NK-92 (cell line): ENCODE results near the gene CLEC16A.
"Not testable (repeated sequence)": the region's sequence is repeated elsewhere in the genome, so short reads cannot be mapped to it uniquely, and the experiment has no call there.

ENCODE experiments used
- DNase-seq: peaks from one replicate; lab custom pipeline; 2025; ENCODE audit not compliant: unreplicated experiment; lab: John Stamatoyannopoulos, UW

The CLEC16A gene

DNA sequence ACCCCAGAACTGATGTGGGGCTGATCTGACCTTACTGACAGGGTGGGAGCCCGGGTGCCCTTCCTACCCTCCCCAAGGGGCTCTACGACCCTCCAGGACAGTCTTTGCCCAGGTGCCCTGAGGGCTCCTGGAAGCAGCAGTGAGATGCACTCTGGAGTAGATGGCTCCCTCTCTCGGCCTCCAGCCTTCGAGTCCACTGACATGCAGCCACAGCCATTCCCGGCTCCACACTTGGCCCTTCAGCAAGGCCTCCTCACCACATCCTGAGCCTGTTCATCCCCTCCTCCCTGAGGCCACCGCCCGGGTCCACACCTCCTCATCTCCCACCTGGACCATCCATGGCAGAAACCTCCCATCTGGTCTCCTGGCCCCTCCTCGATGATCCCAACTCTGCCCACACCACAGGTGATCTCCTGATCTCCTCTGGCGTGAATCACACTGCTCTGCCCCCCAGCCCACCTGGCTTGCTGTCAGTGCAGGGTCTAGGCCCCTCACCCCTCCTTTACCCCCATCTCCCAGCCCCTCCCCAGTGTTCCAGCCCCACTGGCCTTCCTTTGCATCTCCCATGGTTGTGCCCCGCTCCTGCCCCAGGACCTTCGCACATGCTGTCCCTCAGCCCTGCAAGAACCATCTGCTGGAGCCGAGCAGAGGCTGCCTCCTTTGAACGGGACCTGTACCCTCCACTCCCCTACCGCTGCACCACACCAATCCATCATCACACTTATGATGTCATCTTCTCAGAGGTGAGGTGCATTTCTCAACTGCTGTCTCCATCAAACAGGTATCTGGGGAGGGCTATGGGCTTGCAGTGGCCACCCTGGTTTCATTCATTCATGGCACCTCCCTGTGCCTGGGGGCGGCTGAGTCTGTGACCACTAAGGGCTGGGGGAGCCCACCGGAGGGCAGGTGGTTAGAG lies 267.0 kb downstream of the CLEC16A start:
- no peak for DNase-seq

DNA sequence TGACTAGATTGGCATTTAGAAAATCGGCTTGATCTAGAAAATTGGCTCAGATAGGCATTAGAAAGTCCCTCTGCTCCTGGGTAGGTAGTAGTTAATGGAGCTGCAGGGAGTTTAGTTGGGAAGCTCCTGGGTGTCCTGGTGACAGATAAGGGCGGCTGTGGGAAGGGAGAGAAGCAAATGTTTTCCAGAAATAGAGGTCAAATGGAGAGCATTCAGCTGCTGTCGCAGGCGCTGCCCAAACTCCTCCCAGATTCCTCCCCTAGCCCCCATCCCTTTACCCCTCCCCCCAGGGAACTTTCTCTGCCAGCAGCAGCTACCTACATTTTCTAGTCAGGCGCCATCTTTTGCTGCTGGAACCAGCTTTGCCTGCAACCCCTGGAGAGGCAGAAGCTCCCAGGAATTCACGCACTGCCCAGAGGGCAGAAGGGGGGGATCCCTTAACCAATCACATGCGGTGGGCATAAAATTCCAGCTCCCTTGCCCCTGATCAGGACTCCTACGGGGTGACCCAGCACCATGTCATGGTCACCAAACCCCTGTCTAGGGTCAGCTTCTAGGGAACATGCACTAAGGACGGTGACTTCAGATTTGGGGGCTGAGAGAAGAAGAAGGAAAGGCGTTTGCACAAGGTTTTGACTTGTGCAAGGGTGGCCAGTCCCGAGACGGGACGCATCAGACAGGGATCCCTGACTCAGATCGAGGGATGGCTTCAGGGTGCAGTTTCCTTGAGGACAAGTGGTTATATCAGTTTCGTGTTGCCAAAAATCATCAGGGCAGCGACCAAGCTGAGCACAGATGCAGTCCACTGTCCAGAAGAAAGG lies 267.8 kb downstream of the CLEC16A start:
- DNase-seq, result no peak

DNA sequence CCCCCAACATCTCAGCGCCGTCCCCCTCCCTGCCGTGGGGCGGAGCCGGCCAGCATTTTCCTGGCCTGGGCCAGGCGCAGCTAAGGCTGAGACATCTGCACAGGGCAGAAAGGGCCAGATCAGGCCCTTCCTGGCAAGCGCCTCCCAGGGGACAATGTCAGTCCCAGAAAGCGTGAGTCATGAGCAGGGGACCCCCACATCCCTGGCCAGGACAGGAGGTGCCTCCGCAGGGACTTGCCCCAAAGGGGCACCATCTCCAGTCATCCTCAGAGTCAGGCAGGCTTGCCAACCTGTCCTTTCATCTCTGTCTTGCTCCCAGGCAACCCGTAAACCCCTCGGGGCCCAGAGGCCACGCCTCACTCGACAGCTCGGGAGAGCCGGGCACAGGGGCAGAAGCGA lies 268.4 kb downstream of the CLEC16A start:
- no peak for DNase-seq

DNA sequence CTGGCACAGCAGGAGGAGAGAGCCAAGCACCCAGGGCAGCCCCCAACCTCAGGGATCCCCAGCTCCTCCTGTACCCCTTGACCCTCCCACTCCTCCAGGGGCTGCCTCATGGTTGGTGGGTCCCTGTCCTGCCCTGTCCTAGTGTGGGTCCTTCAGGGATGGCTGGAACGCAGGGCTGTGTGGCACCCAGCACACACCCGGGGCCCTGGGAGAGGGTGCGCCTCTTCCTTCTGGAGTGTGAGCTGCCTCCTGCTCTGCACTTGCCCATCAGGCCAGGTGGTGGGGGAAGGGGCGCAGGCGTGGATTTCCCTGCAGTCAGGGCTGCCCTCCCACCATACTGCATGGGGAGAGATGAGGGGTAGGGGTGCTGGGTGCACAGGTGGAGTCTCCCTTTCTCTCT lies 269.0 kb downstream of the CLEC16A start:
- DNase-seq, result no peak

DNA sequence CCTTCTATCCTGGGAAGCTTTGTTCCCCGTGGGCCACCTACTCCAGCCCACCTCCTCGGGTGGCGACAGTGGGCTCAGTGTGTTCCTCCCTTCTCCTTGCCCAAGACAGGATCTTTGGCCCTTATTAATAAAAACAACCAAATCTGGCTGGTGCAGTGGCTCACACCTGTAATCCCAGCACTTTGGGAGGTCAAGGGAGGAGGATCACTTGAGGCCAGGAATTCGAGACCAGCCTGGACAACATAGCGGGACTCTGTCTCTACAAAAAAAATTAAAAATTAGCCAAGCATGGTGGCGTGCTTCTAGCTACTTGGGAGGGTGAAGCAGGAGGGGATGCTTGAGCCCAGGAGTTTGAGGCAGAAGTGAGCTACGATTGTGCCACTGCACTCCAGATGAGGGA lies 269.4 kb downstream of the CLEC16A start:
- no peak for DNase-seq

DNA sequence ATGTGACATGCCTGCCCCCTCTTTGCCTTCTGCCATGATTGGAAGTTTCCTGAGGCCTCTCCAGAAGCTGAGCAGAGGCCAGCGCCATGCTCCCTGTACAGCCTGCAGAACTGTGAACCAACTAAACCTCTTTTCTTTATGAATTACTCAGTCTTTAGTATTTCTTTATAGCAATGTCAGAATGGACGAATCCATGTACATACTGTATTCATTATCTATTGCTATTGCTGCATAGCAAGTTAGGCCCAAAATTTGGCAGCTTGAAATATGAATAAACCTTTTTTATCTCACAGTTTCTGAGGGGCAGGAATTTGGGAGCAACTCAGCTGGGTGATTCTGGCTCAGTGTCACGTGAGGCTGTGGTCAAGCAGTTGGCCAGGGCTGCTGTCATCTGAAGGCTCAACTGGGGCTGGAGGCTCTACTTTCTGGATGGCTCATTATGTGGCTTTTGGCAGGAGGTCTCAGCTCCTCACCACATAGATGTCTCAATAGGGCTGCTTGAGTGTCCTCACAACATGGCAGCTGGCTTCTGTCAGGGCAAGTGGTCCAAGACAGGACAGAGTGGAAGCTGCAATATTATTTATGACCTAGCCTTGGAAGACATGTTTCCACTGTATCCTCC lies 271.7 kb downstream of the CLEC16A start:
- DNase-seq, result no peak

DNA sequence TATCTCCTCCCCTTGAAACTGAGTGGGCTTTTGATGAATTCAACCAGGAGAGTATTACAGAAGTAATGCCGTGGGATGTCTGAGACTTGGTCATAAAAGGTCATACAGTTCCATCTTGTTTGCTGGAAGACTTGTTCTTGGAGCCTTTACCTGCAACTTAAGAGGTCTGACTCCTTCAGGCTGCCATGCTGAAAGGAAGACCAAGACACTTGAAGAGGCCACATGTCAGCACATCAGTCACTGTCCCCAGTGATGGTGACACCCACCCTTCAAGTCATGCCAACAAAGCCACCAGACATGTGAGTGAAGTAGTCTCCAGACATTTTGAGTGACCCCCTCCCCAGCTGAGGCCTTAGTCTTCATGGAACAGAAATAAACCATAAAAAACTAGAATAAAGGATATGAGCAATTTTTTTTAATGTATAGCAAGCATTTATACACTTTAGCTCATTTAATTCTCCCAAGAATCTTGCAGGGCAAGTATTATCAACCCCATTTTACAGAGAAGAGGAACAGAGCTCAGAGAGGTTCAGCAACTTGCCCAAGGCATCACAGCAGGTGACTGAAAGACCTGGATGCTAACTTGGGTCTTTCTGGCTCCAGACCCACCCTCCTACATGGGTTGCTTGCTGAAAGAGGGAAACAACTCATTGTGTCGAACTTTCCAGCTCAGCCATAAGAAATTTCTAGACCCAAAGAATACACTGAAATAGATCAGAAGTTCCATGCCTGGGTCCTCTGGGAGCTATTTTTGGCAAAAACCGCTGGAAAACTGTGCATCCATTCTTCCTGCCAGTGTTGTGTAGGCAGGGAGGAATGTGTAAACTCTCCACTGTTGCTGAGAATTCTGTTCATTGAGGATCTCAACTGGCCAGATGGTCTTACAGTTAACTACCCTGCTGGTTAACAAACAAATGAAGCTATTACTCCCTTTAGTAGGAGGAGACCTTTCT lies 273.6 kb downstream of the CLEC16A start:
- DNase-seq, result no peak

DNA sequence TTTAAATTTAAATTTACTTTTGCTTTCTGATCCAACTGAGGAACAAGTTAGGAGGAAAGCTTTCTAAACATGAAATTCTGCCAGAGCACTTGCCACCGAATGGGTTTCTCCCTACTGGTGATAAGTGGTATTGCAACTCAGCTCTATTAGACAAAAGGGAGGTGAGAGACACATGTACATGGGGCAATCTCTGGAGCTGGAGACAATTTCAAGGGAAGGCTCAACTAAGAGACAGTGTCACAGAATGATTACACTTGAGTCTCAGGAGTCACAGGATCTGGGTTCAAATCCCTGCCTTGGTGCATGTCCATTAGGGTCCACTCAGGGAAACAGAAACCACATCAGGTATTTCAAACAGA lies 274.2 kb downstream of the CLEC16A start:
- DNase-seq, result no peak

DNA sequence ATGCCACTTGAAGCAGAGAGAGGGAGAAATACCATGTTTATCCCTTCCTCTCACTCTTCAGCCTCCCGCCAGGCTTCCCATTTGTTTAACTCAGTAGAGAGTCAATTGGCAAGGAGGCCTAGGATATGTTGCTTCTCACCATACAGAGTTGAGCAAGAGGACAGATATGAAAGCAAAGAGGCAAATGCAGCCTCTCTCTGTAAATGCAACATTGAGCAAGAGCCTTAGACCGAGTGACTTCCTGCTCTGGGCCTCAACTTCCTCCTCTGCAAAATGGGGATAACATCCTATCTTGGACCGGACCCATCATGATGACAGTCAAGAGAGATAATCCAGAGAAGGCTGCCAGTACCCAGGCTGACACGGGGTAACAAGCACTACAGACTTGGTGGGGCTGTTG lies 274.8 kb downstream of the CLEC16A start:
- DNase-seq, result no peak

DNA sequence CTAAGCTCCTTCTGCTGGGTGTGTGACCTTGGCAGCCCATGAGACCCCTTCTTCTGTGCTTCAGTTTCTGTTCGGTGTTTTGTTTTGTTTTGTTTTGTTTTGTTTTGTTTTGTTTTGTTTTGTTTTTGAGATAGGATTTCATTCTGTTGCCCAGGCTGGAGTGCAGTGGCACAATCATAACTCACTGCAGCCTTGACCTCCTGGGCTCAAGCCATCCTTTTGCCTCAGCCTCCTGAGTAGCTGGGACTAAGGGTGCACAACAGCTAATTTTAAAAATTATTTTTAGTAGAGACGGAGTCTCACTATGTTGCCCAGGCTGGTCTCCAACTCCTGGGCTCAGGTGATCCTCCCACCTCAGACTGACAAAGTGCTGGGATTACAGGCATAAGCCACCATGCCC lies 276.1 kb downstream of the CLEC16A start:
- not testable (repeated sequence) for DNase-seq

DNA sequence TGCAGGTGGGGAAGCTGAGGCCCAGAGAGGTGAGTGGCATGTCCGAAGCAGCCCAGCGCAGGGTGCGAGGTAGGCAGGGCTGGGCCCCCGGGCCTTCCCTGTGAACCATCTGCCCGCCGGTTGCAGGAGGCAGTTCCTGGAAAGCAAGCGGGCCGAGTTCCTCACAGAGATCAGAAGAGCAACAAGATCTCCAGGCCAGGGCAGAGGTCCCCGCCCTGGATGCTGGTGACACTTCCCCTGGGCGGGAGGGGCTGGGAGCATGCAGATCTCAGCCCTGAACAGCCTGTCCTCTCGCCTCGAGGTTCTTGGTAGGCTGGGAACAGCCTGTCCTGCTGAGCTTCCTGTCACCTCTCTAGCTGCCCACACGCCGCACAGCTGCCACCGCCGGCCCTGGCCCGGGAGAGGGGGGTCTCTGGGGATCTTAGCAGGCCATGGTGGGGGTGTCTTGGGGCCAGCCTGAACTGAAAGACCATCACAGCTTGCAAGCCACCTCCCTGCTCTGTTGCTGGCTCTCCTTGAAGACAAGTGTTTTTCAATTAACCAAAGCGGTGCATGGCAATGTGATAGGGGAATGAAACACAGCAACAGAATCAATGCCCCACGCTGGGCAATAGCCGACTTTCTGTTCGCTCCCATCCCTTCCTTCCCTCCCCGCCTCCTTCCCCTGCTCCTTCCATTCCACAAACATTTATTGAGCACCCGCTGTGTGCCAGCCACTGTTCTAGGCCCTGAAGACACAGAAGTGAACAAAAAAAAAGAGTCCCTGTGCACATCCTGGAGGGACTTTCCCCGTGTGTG lies 279.9 kb downstream of the CLEC16A start:
- no peak for DNase-seq

DNA sequence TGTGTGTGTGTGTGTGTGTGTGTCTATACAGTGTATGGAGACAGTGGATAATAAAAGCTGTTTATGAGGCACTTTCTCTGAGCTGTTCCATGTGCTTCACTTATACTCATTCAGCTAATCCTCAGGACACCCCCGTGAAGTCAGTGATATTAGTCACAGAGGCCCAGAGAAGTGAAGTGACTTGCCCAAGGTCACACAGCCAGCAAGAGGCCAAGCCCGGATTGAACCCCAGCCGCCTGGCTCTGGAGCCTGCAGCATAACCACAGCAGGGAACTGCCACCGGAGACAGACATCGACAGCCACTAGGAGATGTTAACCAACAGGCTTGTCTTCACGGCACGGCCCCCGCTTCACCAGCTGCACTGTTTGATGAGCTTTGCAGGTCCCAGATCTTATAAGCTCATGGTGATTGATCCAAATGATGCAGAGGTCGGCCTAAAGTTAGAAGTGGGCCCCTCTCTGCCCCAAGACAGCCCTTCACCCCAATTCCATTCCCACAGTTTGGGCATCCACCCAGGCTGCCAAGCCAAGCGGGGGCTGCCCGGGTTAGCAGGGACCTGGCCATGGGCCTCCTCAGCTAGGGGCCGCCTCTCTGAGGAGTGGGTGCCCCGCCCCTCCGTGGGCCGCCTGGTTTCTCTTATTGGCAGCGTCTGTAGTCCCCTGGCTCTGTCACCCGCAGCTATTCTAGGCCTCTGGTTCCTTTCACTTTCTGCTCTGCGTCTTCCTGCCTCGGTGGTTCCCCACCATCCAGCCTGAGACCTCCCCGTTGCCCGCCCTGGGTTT lies 280.7 kb downstream of the CLEC16A start:
- DNase-seq, result no peak

DNA sequence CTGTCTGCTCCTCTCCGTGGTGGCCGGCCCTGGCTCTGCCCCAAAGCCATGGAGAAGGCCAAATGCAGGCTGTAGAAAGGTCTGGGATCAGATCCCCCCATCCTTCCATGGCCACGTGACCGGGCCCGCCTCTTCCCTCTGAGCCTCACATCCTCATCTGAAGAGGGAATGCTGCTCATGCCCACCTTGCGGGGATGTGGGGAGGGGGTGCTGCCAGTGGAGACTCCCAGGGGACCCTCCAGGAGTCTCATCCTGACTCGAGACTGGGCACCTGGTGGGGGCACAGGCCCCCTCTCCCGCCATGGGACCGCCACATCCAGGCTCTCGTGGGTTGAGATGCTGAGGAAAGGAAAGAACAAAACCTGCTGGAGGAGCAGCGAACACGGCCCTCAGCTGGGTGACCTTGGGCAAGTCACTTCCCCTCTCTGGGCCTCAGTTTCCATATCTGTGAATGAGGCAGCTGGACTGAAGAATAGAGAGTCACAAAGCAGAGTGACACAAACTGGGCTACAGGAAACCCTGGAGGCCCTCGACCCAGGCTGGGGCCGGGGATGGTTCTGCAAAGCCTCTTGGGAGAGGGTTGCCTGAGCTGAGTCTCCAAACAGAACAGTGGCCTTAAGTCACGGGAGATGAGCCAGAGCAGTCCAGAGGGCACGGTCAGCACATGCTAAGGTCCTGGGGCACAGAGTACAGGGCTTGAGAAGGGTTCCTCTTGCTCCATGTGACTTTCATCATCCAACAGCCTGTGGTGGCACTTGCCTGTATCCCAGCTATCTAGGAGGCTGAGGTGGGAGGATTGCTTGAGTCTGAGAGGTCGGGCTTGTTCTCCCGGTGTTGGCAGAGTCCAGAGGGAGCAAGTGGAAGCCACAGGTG lies 281.5 kb downstream of the CLEC16A start:
- DNase-seq, result no peak

DNA sequence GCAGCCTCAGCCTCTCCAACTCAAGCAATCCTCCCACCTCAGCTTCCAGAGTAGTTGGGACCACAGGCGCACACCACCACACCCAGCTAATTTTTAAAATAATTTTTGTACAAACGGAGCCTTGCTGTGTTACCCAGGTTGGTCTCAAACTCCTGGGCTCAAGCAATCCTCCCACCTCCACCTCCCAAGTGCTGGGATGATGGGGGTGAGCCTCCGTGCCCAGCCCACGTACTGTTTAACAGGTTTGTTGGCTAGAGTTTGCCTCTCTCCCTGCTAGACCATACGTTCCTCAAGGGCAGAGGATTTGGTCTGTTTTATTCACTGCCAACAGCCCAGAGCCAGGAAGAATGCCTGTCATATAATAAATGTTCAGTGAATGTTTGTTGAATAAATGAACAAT lies 285.1 kb downstream of the CLEC16A start:
- no peak for DNase-seq

DNA sequence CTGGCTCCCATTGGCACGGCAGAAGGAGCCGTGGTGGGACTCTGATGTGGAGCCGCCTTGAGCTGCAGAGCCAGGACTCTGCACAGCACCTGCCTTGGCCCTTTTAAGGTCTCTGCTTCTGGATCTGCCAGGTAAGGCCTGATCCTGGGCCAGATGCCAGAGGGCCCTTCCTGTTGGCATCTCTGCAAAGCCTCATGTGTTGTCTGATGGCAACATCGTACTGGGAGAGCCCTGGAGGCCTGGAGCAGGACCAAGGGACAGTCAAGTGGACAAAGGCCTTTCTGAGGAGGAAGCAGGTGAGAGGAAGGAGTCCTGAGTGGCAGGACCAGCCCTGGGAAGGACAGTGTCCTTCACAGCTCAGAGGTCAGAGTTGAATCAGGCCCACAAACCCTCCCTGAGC lies 285.5 kb downstream of the CLEC16A start:
- no peak for DNase-seq

DNA sequence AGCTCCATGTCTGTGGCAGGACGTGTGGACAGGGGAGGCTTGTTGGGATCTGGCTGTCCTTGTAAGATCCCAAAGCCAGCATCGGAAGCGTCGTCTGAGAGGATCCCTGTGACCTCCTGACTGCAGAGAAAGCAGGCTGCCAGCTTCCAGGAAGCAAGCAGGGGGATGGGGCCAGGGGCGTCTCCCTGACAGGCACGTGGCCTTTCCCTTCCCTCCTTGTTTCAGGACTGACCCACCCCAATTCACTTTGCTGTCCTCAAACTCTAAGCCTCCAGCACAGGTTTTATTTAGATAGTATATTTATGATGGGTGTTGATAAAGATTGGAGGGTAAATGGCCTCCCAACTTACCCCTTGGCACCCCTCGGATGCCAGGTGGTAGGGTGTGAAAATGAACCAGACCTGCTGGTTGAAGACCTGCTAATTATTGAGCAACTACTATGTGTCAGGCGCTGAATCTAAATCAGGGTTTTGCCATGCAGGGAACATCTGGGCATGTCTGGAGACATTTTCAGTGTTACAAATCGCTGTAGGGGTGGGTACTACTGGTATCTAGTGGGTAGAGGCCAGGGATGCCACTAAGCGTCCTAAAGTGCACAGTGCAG lies 287.1 kb downstream of the CLEC16A start:
- DNase-seq, result no peak
